ENCODE results near the gene AP2B1. TPM values are rescaled to one million over a fixed set of nuclear protein-coding genes. Genes with fewer than 3 reads are reported as not detected.

The AP2B1 gene
- polyA plus RNA-seq, 1 donor = 143 TPM

- no peak for DNase-seq
Measured at GRCh38 chr17:35773679-35774425, 186.7 kb downstream of the AP2B1 start.

GRCh38 chr17:35774499-35774898 is 187.4 kb downstream of the AP2B1 start:
- no peak for DNase-seq

GRCh38 chr17:35775039-35775438 is 187.9 kb downstream of the AP2B1 start:
- no peak for DNase-seq

- DNase-seq = no peak
Measured at GRCh38 chr17:35775583-35775982, 188.5 kb downstream of the AP2B1 start.

Other genes starting within 250 kb of the AP2B1 start
- gene SLFN11, start 213.7 kb upstream of the AP2B1 start, polyA plus RNA-seq (ENCODE audit: insufficient read length) = 11.6 TPM
- 21.1 TPM for gene SLFN12, start 154.8 kb upstream of the AP2B1 start, polyA plus RNA-seq (ENCODE audit: insufficient read length)
- gene SLFN13, start 138.6 kb upstream of the AP2B1 start, polyA plus RNA-seq (ENCODE audit: insufficient read length) = 50.2 TPM
- gene SLFN12L, start 49.6 kb upstream of the AP2B1 start, polyA plus RNA-seq (ENCODE audit: insufficient read length) = 0.18 TPM
- 0.08 TPM for gene SLFN14, start 26.5 kb upstream of the AP2B1 start, polyA plus RNA-seq (ENCODE audit: insufficient read length)
- 10.1 TPM for gene PEX12, start 8.8 kb upstream of the AP2B1 start, polyA plus RNA-seq (ENCODE audit: insufficient read length)
- 13.0 TPM for gene RASL10B, start 144.3 kb downstream of the AP2B1 start, polyA plus RNA-seq (ENCODE audit: insufficient read length)
- 0.08 TPM for gene GAS2L2, start 165.9 kb downstream of the AP2B1 start, polyA plus RNA-seq (ENCODE audit: insufficient read length)
- not detected for gene C17orf50, start 173.6 kb downstream of the AP2B1 start, polyA plus RNA-seq (ENCODE audit: insufficient read length)
- 1.2 TPM for gene MMP28, start 208.3 kb downstream of the AP2B1 start, polyA plus RNA-seq (ENCODE audit: insufficient read length)
- gene TAF15, start 222.2 kb downstream of the AP2B1 start, polyA plus RNA-seq (ENCODE audit: insufficient read length) = 321 TPM

All from left kidney (tissue), 2 donors.